NCI-H82 treated with DMSO at 0.1 percent for 48 hours (cell line): Measurements from ENCODE around the gene RALGPS2.
A peak's percentile ranks its signal among the peaks of the same experiment; 100 is the strongest.
"Not testable (repeated sequence)": the region's sequence is repeated elsewhere in the genome, so short reads cannot be mapped to it uniquely, and the experiment has no call there.

Experiments
- DNase-seq: peaks from one replicate; lab custom pipeline; 2025; ENCODE audit not compliant: unreplicated experiment; lab: John Stamatoyannopoulos, UW

RALGPS2 gene

DNA sequence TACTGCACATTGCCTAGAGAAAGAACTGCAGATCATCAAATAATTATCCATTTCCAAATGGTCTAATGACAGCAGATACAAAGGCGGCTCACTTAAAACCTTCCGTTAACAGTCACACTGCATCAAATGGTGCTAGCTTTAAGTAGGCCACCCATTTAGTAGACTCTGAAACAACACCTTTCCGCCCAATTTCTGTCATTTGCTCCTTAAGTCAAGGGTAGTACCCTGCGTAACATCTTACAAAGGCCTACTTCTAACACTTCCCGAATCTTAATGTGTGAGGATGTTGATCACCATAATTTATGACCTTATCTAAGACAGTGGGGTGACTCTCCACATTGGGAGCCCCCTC, 692 bp upstream of the RALGPS2 start:
- no peak for DNase-seq

DNA sequence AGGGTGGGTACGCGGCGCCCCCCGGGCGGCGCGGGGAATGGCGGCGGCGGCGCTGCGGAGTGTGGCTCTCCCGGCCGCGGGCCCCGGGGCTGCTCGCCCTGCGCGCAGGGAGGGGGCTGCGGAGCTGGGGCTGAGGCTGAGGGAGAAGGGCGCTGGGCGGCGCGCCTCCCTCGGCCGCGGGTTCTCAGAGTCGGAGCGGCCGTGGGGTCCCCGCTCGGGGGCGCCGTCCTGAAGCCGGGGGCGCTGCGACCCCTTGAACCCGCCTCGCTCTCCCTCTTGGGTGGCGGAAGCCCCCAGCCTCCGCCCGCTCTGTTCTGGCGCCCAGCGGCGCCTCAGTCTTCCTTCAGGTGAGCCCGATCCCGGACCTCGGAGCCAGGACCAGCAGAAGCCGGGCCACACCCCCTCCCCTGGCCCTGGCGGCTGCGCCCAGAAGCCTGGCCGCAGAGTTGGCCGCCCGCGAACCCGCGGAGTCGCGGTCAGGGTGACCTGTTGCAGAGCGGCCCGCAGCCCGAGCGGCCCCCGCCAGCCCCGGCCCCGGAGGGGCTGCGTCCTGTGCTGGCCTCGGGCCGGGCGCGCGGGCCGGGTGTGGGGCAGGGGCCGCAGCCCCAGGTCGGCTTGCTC, 532 bp downstream of the RALGPS2 start:
- DNase-seq, result no peak

DNA sequence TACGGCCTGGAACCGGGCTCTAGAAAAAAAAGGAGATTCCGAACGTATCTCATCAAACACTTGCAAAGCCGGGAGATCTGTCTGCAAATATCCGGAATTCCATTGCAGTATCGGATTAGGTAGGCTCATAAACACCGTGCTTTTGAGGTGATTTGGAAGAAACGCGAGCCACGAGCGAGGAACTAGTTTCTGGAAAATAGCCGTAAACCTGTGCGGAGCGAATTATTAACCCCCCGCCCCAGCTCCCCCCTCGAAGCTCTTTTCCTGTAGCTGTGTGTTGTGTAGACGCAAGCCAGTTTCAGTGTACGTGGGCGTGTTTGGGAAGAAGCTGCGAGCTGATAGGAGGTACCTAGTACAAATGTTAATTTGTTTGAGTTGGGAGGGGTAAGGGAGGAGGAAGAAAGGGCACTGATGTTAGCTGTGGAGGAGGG, 1.1 kb downstream of the RALGPS2 start:
- peak; percentile 96 for DNase-seq

DNA sequence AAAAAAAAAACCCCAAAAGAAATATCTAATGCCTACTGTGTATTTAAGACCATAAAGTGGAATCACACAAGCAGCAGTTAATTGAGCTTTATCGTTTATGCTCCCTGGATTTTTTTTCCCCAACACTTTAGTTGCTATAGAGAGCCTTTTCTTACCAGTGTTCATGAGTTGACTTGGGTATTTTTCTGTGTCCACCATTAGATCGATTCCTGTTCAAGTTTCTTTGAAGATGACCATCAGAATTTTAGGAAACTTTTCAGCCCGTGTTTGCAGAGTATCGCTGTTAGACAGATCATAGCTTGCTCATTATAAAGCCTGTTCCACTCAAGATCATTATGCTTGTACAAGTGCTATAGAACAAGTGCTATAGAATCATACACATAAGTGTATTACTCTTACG, 1.5 kb downstream of the RALGPS2 start:
- peak; percentile 30 for DNase-seq

DNA sequence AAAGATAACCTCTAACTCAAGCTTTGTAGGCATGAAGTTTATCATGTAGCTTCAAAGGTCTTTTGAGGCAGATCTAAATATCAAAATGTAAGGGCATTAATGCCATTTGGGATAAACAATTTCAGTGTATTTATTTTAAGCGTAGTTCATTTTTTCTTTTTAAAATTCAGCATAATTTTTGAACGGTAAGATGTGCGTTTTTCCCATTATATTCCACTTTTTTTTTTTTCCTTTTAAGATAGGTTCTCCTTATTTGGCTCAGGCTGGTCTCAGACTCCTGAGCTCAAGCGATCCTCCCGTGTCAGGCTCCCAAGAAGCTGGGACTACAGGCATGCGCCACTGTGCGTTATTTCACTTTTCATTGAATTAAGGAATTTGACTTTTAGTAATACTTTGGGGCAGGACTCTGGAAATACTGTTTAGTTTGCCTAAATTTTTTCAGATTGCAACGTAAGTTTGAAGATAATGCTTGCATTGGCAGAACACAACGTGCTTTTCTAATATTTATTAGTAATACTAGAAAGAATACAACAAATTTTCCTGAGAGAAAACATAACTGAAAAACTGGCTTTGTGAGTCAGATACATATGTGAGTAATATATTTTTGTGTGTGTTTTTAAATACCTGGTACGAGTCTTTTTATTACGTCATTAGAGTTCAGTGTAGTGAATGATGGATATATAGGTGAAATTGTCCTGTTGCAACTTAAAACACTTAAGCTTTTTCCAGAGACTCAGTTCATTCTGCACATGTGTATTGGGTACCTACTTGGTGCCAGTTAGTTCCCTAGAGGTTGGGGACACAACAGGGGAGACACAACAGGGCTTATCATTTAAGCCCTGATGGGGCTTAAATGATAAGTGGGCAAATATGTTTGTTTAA, 2.2 kb downstream of the RALGPS2 start:
- DNase-seq, result no peak

DNA sequence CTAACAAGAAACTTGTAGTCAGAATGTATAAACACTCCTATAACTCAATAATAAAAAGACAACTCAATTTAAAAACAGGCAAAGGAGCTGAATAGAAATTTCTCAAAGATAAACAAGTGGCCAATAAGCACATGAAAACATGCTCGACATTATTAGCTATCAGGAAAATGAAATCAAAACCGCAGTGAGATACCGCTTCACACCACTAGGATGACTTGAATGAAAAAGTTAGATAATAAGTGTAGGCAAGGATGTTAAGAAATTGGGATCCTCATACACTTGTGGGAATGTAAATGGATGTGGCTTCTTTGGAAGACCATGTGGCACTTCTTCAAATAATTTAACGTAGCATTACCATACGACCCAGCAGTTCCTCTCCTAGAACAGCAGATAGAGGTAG, 8.9 kb downstream of the RALGPS2 start:
- no peak for DNase-seq

DNA sequence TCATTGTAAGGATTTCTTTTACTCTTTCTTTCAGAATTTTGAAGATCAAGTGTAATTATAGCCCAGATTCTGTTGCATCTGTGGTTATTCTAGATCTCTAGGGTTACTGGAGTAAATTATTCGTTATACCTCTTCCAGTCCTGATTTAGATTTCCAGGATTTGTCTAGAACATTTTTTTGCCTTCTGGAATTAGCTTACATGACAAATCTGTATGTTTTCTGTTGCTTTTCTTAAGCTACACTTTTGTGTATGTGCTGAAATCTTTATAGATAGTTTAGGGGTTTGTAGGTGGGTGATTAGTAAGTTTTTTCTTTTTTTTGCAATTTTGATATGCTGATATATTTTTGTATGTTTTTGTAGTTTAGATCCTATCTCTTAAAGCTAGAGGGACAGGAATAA, 13.7 kb downstream of the RALGPS2 start:
- DNase-seq, result no peak

DNA sequence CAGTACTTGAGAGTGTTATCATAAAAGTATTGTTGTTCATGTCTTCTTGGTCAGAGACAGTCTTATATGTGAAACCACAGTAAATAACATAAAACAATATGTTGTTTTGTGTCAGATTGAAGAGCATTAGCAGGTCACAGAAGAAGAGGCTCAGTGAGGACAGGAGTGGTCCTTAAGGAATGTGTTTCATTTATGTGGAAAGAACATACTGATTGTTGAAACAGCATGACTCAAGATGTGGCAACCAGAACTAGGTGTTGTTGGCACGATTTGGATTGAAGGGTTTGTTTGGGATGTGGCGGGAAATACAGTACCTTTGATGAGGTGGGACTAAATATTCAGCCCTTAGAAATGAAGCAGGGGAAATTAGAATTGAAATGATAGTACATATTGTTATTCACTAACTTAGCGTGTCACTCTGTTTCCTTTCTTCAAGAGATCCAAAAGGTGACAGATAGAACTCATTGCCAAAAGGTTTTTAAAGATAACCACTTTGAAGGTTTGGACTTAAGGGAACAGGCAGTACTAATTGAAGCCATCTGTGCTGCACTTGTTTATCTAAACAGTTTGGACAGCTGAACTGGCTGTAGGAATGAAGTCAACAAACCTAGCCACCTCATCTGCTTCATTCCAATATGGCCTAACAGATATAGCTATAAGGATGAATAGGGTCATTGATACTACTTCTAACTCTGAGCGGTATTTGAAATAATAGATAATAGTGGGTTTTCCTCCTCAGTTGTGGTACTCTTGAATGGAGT, 14.4 kb downstream of the RALGPS2 start:
- no peak for DNase-seq

DNA sequence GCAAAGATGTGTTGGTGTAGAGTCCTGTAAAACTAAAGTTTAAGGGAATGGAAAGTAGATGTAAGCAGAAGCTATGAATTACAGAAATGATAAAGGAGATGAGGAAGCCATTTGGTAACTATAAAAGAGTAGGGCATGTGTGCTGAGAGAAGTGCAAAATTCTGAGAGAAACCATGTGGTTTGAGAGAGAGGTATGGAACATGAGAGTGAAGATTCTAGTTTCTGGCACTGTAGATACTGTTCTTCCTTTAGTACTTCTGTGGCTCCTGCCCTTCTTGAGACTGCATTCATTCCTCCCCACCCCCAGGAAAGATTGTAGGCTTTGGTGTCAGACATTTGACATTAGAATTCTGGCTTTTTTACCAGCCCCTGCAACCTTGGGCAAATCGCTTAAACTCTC, 15.4 kb downstream of the RALGPS2 start:
- DNase-seq, result no peak

DNA sequence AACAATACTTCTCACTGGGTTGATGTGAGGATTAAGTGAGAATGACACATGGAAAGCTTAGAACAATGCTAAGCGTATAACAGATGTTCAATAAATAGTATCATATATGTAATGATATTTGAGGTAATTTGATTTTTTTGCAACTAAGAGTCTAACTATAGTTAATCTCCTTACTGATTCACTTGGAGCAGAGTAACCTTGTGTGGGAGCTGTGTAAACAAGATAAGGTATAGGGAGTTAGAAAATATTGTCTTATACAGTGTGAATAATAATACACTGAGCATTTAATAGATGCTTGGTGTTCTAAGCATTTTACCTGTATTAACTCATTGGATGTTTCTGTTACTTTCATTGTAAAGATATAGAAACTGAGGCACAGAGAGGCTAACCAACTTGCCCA, 15.9 kb downstream of the RALGPS2 start:
- no peak for DNase-seq

DNA sequence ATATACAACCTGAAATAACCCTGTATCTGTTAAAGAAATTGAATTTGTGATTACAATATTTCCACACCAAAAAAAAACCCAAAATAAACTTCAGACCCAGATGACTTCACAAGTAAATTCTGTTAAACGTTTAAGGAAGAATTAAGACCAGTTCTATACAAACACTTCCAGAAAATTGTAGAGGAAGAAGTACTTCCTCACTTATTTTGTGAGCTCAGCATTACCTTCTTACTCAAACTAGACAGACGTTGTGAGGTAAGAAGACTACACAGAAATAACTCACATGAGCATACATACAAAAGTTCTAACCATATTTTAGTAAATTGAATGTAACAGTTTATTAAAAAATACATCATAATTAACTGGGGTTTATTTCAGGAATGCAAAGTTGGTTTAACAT, 18.8 kb downstream of the RALGPS2 start:
- no peak for DNase-seq

DNA sequence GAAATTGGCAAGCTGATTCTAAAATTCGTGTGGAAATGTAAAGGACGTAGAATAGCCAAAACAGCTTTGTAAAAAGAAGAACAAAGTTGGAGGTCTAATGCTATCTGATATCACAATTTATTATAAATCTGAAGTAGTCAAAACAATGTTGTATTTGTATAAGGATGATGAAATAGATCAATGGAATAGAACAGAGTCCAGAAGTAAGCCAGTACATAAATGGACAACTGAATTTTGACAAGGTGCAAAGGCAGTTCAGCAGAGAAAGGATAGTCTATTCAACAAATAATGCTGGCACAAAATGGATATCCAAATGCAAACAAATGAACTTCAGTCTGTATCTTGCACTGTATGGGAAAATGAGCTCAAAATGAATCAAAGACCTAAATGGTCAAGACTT, 20.2 kb downstream of the RALGPS2 start:
- DNase-seq, result no peak

DNA sequence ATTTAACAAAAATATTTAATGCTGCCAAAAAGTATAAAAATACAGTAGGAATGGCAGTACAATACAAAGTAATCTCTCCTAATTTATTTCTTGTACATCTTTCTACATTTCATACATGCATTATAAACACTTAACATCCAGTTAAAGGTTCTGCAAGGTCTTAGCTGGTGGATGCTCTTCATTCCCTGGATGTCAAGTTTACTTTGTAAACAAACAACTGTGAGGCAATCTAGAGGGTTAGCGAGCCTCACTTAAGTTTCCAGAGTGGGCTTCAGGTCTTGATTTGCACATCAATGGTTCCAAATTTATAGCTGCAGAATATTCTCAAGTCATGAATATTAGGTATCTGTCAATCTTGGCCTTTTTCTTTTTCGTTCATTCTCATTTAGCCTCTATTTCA, 21.3 kb downstream of the RALGPS2 start:
- DNase-seq, result no peak

DNA sequence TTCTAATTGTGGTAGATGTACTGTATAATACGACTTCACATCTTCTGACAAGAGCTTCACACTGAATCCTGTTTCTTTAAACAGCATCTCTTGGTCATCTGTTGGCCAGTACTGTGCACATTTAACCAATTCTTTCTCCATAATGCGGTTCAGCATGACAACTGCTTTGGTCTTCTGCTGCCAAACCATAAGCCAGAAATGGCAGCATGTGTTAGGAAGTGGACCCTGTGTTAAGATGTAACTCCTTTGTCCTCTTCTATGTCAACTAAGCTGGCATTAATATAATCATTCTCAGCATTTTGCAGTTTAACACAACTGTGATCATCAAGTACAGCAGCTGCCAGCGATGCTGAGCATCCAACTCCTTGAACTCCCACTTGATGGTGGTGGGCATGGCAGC, 22.3 kb downstream of the RALGPS2 start:
- not testable (repeated sequence) for DNase-seq

DNA sequence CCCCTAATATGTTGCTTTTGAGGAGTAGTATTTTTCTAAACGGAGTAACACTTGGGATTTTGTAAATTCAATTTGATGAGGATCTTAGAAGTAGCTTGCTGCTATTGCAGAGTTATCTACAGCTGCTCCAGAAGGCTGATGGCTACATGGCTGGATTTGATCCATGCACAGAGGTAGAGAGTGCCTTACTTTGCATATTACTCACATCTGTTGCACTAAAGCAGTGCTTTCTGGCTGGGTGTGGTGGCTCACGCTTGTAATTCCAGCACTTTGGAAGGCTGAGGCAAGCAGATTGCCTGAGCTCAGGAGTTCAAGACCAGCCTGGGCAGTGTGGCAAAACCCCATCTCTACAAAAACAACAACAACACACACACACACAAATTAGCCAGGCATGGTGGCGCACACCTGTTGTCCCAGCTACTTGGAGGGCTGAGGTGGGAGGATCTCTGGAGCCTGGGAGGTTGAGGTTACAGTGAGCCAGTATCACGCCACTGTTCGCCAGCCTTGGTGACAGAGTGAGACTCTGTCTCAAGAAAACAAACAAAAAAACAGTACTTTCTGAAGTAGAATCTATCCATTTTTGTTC, 24.6 kb downstream of the RALGPS2 start:
- no peak for DNase-seq

DNA sequence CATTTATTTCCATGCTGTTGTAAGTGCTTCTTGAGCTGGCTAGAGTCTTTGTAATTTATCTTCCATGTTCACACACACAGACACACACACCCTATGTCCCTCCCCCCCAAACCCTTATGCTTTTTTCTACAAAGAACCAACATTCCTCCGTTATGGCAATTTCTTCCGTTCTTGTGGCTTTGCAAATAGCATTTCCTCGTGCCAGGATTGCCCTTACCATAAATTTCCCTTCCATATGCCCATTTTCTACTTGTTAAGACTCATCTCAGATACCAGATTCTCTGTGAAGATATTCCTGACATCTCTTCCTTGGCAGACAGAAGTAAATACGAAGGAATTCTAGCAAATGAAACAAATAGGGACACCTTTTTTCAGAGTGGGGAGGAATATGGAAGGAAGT, 26.0 kb downstream of the RALGPS2 start:
- no peak for DNase-seq

DNA sequence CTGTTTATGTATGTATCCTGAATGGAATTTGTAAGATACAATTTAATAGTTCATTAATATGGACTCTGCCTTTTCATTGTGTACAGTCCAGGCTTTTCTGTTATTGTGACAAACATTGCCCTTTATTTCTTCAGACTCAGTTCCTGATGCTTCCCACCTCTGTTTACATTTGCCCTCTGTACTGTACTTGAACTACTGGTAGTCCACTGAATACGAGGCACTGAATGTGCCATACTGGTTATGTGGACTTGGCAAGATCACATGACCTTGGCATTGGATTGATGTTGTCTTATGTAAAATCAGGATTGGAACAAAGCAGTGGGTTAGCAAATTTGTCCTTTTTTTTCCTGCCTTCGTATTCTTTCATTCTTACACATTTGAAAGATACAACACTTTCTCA, 27.8 kb downstream of the RALGPS2 start:
- no peak for DNase-seq

DNA sequence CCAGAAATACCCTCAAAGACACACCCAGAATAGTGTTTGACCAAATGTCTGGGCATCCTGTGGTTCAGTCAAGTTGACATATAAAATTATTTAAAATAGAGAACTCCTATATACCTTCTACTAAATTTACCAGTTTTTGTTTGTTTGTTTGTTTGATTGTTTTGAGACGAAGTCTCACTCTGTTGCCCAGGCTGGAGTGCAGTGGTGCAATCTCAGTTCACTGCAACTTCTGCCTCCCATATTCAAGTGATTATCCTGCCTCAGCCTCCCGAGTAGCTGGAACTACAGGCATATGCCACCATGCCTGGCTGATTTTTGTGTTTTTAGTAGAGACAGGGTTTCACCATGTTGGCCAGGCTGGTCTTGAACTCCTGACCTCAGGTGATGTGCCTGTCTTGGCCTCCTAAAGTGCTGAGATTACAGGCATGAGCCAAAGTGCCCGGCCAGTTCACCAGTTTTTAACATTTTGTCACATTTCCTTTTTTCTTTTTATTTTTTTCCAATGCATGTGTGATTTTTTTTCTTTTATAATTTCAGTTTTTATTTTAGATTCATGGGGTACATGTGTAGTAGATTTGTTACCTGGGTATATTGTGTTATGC, 29.7 kb downstream of the RALGPS2 start:
- DNase-seq, result not testable (repeated sequence)

DNA sequence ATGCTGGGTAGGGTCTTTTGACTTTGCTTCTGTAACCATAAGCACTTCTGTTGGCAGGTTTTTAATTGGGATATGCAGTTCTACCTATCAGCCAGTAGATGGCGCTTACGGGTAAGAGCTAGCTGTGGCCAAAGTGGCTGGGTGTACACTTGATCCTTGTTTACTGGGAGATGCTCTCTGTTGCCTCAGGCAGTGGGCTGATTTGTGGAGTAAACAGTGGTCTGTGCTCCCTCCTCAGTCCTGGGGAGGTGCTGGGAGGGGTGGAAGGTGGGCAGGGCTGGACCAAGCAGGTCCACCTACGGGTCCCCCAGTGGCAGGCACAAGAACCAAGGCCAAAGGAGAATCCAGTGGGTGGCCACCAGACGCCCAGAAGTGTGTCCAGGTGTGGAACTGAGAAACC, 43.4 kb downstream of the RALGPS2 start:
- DNase-seq, result no peak

DNA sequence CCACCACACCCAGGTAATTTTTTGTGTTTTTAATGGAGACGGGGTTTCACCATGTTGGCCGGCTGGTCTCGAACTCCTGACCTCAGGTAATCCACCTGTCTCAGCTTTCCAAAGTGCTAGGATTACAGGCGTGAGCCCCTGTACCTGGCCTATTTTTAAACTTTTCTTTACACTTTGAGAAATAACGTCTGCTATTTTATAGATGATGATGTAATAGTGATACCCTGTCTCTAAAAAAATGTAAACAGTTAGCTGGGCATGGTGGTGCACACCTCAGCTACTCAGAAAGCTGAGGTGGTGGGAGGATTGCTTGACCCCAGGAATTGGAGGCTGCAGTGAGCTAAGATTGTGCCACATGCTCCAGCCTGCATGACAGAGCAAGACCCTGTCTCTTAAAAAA, 47.9 kb downstream of the RALGPS2 start:
- no peak for DNase-seq

DNA sequence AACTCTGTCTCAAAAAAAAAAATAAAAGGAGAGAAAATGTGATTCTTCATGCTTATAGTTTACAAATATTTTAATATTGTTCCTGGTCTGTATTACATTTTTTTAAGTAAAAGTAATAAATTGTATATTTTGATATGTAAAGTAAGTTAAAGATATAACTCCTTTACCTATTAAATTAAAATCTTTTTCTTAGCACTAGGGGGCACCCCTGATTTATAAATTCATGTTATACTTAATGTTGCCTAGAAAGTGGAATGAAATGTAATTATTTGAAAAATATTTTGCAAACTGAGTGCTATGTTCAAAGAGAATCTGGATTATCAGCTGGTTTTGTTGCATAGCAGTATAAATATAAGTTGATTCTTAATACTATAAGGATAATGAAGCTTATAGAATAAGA, 49.2 kb downstream of the RALGPS2 start:
- peak; percentile 14 for DNase-seq
